ENCODE data around the gene PPP2R5A. TPM values are rescaled to one million over a fixed set of nuclear protein-coding genes. Genes with fewer than 3 reads are reported as not detected.

PPP2R5A gene
- total and polyA plus RNA-seq, 11 donors: 44.7 to 108 (median 63.5) TPM

- no peak for DNase-seq
- TF ChIP-seq CTCF (IDR thresholded peaks at IDR 0.05): no peak
- TF ChIP-seq POLR2A (IDR thresholded peaks at IDR 0.05): no peak
- WGBS, 4 donors: 83 to 100% (median 94%) methylated on average over 3 of the region's 3 CpGs
- Histone ChIP-seq H3K4me3 (no peak overlapping the region), H3K9me3 (no peaks in the 10 kb centered on the region), H3K27ac (no peak overlapping the region), H3K27me3 (no peaks in the 10 kb centered on the region), H3K36me3 (peaks cover 0 to 24% (median 13%) of the 10 kb centered on the region in 9 donors), H3K4me1 (peaks cover 0 to 31% (median 13%) of the 10 kb centered on the region in 12 donors)
- no peak for ATAC-seq
- intact Hi-C loops (cut with DNase I): loop anchor here in 1 of 10 donors (5.0 kb wide), 1 partner anchor 34 kb away; no protein-coding TSS in a partner anchor
Measured at GRCh38 chr1:212326541-212326940, 41.3 kb downstream of the PPP2R5A start.

- intact Hi-C loops (cut with DNase I): loop anchor here in 1 of 10 donors (5.0 kb wide), 1 partner anchor 36 kb away; no protein-coding TSS in a partner anchor
- Histone ChIP-seq H3K27me3 (no peaks in the 10 kb centered on the region), H3K36me3 (peaks cover 0 to 39% (median 27%) of the 10 kb centered on the region in 9 donors), H3K27ac (no peak overlapping the region), H3K9me3 (no peaks in the 10 kb centered on the region), H3K4me1 (peaks cover 0 to 23% (median 6%) of the 10 kb centered on the region in 12 donors), H3K4me3 (no peak overlapping the region)
- TF ChIP-seq CTCF (IDR thresholded peaks at IDR 0.05): no peak
- TF ChIP-seq POLR2A (IDR thresholded peaks at IDR 0.05): no peak
- WGBS, 4 donors: 67 to 85% (median 77%) methylated on average over 4 of the region's 4 CpGs
- ATAC-seq: peak in 1 of 4 donors; percentile 69
- no peak for DNase-seq
Measured at GRCh38 chr1:212328248-212328647, 43.0 kb downstream of the PPP2R5A start.

- Histone ChIP-seq H3K4me1 (peaks cover 0 to 22% (median 5%) of the 10 kb centered on the region in 12 donors), H3K36me3 (peaks cover 0 to 48% (median 36%) of the 10 kb centered on the region in 9 donors), H3K27ac (no peak overlapping the region), H3K9me3 (no peaks in the 10 kb centered on the region), H3K27me3 (no peaks in the 10 kb centered on the region), H3K4me3 (no peak overlapping the region)
- no peak for TF ChIP-seq CTCF (IDR thresholded peaks at IDR 0.05)
- no peak for TF ChIP-seq POLR2A (IDR thresholded peaks at IDR 0.05)
- 81 to 94% (median 90%) methylated on average over 2 of the region's 2 CpGs for WGBS, 4 donors
- no peak for DNase-seq
- ATAC-seq: no peak
- intact Hi-C loops (cut with DNase I): loop anchor here in 1 of 10 donors (5.0 kb wide), 1 partner anchor 37 kb away; no protein-coding TSS in a partner anchor
Measured at GRCh38 chr1:212329105-212329504, 43.9 kb downstream of the PPP2R5A start.

- peaks cover 0 to 92% (median 75%) of the 10 kb centered on the region in 9 donors for H3K36me3 ChIP-seq
- TF ChIP-seq CTCF (IDR thresholded peaks at IDR 0.05): no peak
- TF ChIP-seq POLR2A (IDR thresholded peaks at IDR 0.05): no peak
- no peaks in the 10 kb centered on the region for H3K27me3 ChIP-seq
- H3K27ac ChIP-seq: no peak overlapping the region
- H3K9me3 ChIP-seq: no peaks in the 10 kb centered on the region
- DNase-seq (no peak), ATAC-seq (no peak)
- intact Hi-C loops (cut with DNase I): no loop called here
- H3K4me1 ChIP-seq: peaks cover 0 to 3% (median 0%) of the 10 kb centered on the region in 12 donors
- no peak overlapping the region for H3K4me3 ChIP-seq
- WGBS, 4 donors: 79 to 91% (median 89%) methylated on average over 1 of the region's 1 CpG
Measured at GRCh38 chr1:212341090-212341489, 55.9 kb downstream of the PPP2R5A start.

Measured in heart left ventricle (tissue), 16 donors.